Motor neuron (in vitro differentiated cells): ENCODE data around the gene DPH5. TPM values are rescaled to one million over a fixed set of nuclear protein-coding genes. Genes with fewer than 3 reads are reported as not detected.

Experiments
- ATAC-seq, 8 experiments: fragments of 200-7000 bp; cut with Tn5 transposase; replicated peaks in 6 of 8; 2 replicates each; pipeline ENCODE4 v1.8.0; 2021; ENCODE audit warnings: mild to moderate bottlenecking in 8 of 8, moderate library complexity in 8 of 8
- H3K27ac ChIP-seq, 2 donors: fragments of 250-450 bp; sonication (Bioruptor Pico); 2 replicates each; pipeline ENCODE4 v1.9.0; 2021; ENCODE audit warnings: antibody characterized with exemption in 2 of 2, mild to moderate bottlenecking in 2 of 2, moderate library complexity in 1 of 2
- H3K4me1 ChIP-seq, 2 donors: fragments of 250-450 bp; sonication (Bioruptor Pico); replicated peaks in 1 of 2; 2 replicates each; pipeline ENCODE4 v1.6.1; 2021; ENCODE audit warnings: antibody characterized with exemption in 2 of 2, mild to moderate bottlenecking in 2 of 2, moderate library complexity in 1 of 2
- H3K4me3 ChIP-seq, 5 donors: fragments of 250-450 bp; sonication (Bioruptor Pico); 2 replicates each; pipeline ENCODE4 v1.9.0; 2021; ENCODE audit warnings: antibody characterized with exemption in 5 of 5, mild to moderate bottlenecking in 5 of 5, moderate library complexity in 4 of 5
- WGBS, 10 experiments: fragments of 450-650 bp; shearing (Covaris generic); methylation state at CpG; one replicate each; pipeline ENCODE4 v1.0.0; 2022; 5-methylcytosine and 5-hydroxymethylcytosine counted together
- in situ Hi-C, 9 experiments: fragments of 400-800 bp; cut with MboI; loops; one replicate each; pipeline ENCODE4 v1.15.0; 2021; ENCODE audit warnings: low sequenced_read_pairs in 9 of 9, low pct_unique_long_range_greater_than_20kb in 2 of 9; ENCODE audit not compliant: unreplicated experiment in 9 of 9
- total RNA-seq, 8 experiments: library from RNA; unstranded; fragments of 300-600 nt; gene quantifications; 2 replicates each; pipeline versions ENCODE4 v1.2.3 to v1.2.4, GENCODE V29; 2022

The DPH5 gene
- total RNA-seq, 8 experiments from 2014 or later, result 34.4 to 90.9 (median 60.2) TPM

DNA sequence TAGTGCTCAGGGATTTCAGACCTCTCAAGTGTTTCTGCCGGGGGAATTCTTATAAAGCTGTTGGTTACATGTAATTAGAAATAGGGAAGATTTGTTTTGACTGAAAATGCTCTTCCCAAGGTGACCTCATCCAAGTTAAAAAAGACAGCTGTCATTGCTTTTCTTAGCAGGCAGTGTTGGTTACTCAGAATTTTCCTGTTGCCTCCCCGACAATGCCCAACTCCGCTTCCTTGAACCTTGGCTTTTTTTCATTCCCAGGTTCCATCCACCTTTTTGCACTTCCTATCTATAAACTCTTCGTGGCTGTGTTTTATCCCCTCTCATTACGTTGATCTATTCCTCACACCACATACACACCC is 825 bp upstream of the DPH5 start:
- WGBS, 10 experiments, result 20 to 69% (median 31%) methylated on average over 2 to 5 of the region's 5 CpGs
- Histone ChIP-seq H3K27ac (peak overlapping the region; percentile 80 to 90), H3K4me3 (peak overlapping the region; percentile 59 to 84 (median 79)), H3K4me1 (peaks cover 3 to 14% of the 10 kb centered on the region in 2 donors)
- ATAC-seq, result no peak
- in situ Hi-C loops, result no loop called here

DNA sequence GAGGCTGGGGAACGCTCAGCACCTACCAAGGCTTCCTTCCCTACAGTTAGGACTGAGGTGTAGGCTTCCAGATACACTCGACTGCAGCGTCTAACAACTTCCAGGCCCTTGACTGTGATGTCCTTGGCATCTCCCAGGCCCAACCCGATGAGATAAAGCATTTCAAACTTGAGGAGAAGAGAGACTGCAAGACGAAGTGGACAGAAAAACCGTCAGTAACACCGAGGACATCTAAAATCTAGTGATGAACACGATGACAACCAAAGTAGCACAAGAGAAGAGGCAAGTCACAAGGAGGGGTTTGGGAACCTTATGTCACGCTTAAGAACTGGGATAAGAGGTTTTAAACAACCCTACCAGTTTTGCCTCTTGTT is 314 bp downstream of the DPH5 start:
- Histone ChIP-seq H3K4me1 (peaks cover 3 to 14% of the 10 kb centered on the region in 2 donors), H3K27ac (peak overlapping the region; percentile 80 to 90), H3K4me3 (peak overlapping the region; percentile 59 to 84 (median 79))
- in situ Hi-C loops, result no loop called here
- WGBS, 10 experiments, result 0 to 5% (median 0%) methylated on average over 2 to 9 of the region's 9 CpGs; no CpG with 5 or more reads in 1 of the 10 experiments
- peak; percentile 8 to 35 (median 30) for ATAC-seq

DNA sequence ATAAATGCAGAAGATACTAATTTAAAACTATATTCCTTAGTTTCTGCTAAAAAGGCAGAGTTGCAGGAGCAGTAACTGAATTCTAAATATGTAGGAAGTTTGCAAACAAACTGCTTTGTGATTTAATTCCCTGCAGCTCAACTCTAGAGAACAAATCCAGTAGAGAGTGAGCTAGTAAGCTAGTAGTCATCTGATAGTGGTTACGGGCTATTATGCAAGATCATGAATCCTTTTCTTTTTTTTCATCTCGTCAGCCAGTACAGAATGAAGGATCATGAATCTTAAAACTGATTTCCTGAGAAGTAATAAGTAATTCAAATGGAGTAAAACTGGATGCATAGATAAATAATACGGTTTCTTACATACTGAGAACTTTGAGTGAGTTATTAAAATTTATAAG is 3.3 kb downstream of the DPH5 start:
- peak in 3 of 8 experiments; percentile 5 to 14 (median 9) for ATAC-seq
- Histone ChIP-seq H3K4me1 (peaks cover 0 to 14% of the 10 kb centered on the region in 2 donors), H3K4me3 (no peak overlapping the region), H3K27ac (no peak overlapping the region)
- in situ Hi-C loops, result loop anchor here in 2 of 9 experiments (25.0 kb wide), 2 partner anchors 215 to 265 kb away; partner anchors contain the start of gene S1PR1 (in 1 of the 2)
- WGBS, 10 experiments, result 0 to 100% (median 69%) methylated on average over 1 to 3 of the region's 3 CpGs

DNA sequence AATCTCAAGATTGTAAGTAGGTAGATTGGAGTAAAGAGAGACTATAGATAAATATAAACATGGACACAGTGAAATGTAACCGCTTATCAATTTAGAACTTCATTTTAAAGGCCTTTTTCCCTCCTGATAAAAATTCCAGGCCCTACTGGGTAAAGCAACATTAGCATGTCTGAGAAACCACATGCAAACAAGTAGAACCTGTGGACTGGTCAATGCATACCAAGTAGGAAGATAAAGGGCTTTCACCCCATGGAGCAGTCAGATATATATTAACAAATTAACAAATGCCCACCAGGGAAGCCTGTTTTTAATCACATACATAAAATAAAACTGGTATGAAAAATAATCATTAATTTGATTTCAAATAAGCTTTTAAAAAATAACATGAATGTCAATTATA is 8.1 kb downstream of the DPH5 start:
- no peak overlapping the region for H3K27ac ChIP-seq
- WGBS, 10 experiments, result 90 to 100% (median 100%) methylated on average over 1 of the region's 1 CpG
- in situ Hi-C loops, result loop anchor here in 2 of 9 experiments (25.0 kb wide), 2 partner anchors 220 to 270 kb away; partner anchors contain the start of gene S1PR1 (in 1 of the 2)
- ATAC-seq, result no peak
- no peaks in the 10 kb centered on the region for H3K4me1 ChIP-seq
- no peak overlapping the region for H3K4me3 ChIP-seq

DNA sequence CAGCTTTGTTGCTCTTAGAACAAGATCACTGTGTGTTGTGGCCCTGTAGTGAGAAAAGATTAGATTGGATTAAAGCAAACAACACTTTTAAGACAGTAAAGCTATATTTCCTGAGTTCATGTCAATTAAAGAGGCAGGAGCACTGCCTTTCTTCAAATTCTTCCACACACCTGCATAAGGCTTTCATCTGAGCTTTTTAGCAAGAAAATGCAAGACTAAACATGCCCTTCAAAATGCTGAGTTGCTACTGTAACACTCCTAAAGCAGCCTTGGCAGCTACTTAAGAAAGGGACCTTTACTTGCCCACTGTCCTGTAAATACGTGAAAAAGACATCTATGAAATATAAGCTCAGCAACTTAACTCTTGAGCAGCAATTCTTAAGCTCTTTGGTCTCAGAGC is 11.8 kb downstream of the DPH5 start:
- in situ Hi-C loops, result loop anchor here in 2 of 9 experiments (25.0 kb wide), 2 partner anchors 224 to 274 kb away; partner anchors contain the start of gene S1PR1 (in 1 of the 2)
- no peak for ATAC-seq

DNA sequence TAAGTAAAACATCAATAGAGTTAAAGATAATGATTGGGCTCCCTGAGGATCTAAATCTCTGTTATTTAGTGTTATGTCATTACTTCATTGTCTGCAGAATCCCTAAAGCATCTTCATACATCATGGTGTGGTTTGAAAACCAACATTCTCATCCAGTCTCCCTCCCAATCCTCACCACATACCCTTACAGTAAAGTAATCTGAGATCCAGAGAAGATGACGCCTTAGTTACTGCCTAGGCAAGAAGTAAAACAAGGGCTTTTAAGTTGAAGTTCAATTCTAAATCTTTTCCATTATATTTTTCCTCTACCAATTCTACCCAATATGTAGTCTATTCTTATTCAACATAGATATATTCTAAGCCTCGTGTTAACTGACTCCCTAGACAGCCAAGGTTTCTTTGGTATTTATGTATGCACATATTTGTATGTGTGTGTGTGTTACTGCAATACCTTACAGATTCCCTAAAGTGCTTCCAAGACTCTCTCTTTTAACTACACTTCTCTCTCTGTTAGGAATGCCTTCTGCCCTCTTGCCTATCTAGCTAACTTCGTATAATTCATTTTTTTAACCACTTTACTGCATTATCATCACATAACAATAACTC is 17.3 kb downstream of the DPH5 start:
- peaks cover 3 to 13% of the 10 kb centered on the region in 2 donors for H3K4me1 ChIP-seq
- ATAC-seq, result peak in 3 of 8 experiments; percentile 58 to 84 (median 80)
- WGBS, 10 experiments, result 48 to 90% (median 72%) methylated on average over 1 to 3 of the region's 3 CpGs; no CpG with 5 or more reads in 1 of the 10 experiments
- no peak overlapping the region for H3K4me3 ChIP-seq
- no peak overlapping the region for H3K27ac ChIP-seq
- in situ Hi-C loops, result loop anchor here in 2 of 9 experiments (25.0 kb wide), 2 partner anchors 229 to 279 kb away; partner anchors contain the start of gene S1PR1 (in 1 of the 2)

More for the DNA sequence above, 11.8 kb downstream of the DPH5 start:
- Histone ChIP-seq H3K4me3 (no peak overlapping the region), H3K27ac (no peak overlapping the region), H3K4me1 (no peaks in the 10 kb centered on the region)
- 80 to 100% (median 100%) methylated on average over 1 of the region's 1 CpG; no CpG with 5 or more reads in 1 of the 10 experiments for WGBS, 10 experiments

DNA sequence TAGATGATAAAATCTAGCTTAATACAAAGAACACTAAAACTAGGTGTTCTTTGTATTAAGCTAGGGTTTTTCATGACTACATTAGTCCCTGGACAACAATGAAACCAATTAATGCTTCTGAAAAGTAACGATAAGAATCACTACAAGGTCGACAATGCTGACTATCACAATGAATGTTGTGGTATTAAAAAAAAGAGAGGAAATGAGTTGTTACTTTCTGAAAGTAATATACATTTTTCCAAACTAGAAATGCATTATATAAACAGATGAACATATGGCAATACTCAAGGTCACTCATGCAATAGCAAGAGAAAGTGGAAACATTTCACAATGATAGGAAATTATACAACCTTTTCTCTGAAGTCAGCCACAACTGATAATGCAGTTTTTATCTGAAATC is 19.0 kb downstream of the DPH5 start:
- no peak for ATAC-seq
- H3K27ac ChIP-seq, result no peak overlapping the region
- WGBS, 10 experiments, result 64 to 100% (median 88%) methylated on average over 1 to 2 of the region's 2 CpGs
- H3K4me1 ChIP-seq, result peaks cover 3 to 14% of the 10 kb centered on the region in 2 donors
- H3K4me3 ChIP-seq, result no peak overlapping the region
- in situ Hi-C loops, result loop anchor here in 2 of 9 experiments (25.0 kb wide), 2 partner anchors 231 to 281 kb away; partner anchors contain the start of gene S1PR1 (in 1 of the 2)

DNA sequence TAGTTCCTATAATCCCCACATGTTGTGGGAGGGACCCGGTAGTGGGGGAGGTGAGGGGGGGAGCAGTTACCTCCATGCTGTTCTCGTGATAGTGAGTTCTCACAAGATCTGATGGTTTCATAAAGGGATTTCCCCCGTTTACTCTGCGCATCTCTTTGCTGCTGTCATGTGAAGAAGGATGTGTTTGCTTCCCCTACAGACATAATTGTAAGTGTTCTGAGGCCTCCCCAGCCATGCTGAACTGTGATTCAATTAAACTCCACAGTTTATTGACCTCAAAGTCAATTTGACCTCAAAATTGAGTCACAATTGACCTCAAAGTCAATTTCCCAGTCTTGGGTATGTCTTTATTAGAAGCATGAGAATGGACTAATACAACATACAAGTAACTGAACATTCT is 19.7 kb downstream of the DPH5 start:
- 76 to 100% (median 90%) methylated on average over 1 to 4 of the region's 4 CpGs; no CpG with 5 or more reads in 4 of the 10 experiments for WGBS, 10 experiments
- in situ Hi-C loops, result loop anchor here in 2 of 9 experiments (25.0 kb wide), 2 partner anchors 231 to 281 kb away; partner anchors contain the start of gene S1PR1 (in 1 of the 2)
- H3K4me3 ChIP-seq, result no peak overlapping the region
- ATAC-seq, result no peak
- peaks cover 3 to 14% of the 10 kb centered on the region in 2 donors for H3K4me1 ChIP-seq
- no peak overlapping the region for H3K27ac ChIP-seq

DNA sequence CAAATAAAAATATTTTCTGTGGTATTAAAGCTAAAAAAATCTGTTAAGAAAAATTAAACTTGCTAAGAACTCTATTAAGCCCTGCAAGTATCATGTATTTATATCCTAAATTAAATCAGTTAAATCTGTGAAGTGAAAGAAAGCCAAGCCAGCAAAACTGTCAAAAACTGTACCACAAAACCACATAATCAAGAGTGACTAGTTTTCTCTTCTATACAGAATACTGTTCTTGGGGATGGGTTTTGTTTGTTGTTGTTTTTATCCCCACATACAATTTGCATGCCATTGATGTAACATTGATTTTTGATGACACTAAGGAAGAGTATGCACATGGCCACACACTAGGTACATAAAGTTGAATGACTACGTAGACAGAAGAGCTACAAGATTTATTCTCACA is 20.4 kb downstream of the DPH5 start:
- WGBS, 10 experiments, result 67 to 100% (median 92%) methylated on average over 1 of the region's 1 CpG; no CpG with 5 or more reads in 3 of the 10 experiments
- in situ Hi-C loops, result loop anchor here in 2 of 9 experiments (25.0 kb wide), 2 partner anchors 232 to 282 kb away; partner anchors contain the start of gene S1PR1 (in 1 of the 2)
- Histone ChIP-seq H3K4me3 (no peak overlapping the region), H3K27ac (no peak overlapping the region), H3K4me1 (peaks cover 3 to 14% of the 10 kb centered on the region in 2 donors)
- ATAC-seq, result no peak

DNA sequence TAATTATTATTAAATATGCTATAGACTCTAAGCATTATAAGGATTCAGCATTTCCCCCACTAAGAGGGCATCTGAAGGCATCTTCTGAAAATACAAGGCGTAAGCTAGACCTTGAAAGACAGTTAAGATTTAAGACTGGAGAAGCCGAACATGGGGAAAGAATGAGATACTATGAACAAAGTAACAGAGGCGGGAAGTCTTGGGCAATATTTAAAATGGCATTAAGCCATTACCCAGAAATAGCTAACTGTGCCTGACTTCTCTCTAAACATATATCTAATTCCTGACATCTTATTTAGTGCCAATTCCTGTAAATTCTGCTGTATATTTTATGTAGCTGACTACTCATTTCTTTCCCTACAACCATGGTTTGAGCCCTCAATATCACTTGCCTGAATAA is 20.9 kb downstream of the DPH5 start:
- no peak overlapping the region for H3K4me3 ChIP-seq
- WGBS, 10 experiments, result 0 to 96% (median 77%) methylated on average over 1 to 3 of the region's 3 CpGs; no CpG with 5 or more reads in 3 of the 10 experiments
- ATAC-seq, result peak in 1 of 8 experiments; percentile 41
- H3K27ac ChIP-seq, result no peak overlapping the region
- peaks cover 3 to 14% of the 10 kb centered on the region in 2 donors for H3K4me1 ChIP-seq
- in situ Hi-C loops, result loop anchor here in 2 of 9 experiments (25.0 kb wide), 2 partner anchors 233 to 283 kb away; partner anchors contain the start of gene S1PR1 (in 1 of the 2)

DNA sequence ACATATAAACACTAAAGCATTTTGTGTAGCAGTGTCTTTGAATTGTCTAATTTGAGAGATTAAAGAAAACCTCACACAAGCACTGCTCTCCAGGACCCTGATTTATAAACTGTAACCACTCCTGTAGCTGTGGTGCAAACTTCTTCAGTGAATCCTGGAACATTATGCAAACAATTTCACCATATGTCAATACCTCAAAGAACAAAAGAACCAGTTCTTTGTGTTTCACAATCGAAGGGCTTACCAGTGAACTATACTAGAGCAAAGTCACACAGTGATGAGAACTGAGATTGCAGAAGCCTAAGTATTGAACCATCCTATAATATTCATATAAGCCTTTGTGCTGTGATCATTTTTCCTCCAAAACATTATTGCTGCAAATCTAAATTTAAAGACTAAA is 21.5 kb downstream of the DPH5 start:
- peak; percentile 28 to 86 (median 50) for ATAC-seq

DNA sequence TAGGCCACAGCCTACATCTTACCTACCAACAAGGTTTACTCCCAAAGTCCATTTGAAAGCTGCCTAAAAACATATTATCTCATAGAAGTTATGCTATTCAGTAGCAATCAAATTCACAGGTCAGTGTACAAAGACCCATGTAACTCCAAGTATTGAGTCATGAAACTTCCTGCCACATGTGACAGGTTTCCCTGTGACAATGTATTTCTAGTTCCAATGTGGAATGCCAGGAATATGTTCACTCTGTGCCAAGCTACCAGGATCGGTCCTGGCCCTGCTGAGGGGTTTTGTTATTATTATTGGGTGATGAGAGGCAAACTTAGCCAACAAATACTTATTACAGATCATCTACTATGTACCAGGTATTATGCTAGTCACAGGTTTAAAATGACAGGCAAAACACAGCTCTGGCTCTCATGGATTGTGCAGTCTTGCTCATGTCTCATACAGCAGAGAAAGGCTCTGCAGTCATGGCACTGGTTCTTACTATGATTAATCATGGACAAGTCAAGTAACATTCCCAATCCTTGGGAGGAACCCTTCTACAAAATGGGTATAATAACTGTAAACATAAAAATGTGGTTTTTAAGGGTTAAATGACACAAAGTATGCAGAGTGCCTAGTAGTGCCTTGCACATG is 22.5 kb downstream of the DPH5 start:
- Histone ChIP-seq H3K4me3 (no peak overlapping the region), H3K4me1 (peaks cover 3 to 14% of the 10 kb centered on the region in 2 donors), H3K27ac (no peak overlapping the region)
- in situ Hi-C loops, result loop anchor here in 2 of 9 experiments (25.0 kb wide), 2 partner anchors 234 to 284 kb away; partner anchors contain the start of gene S1PR1 (in 1 of the 2)
- ATAC-seq, result no peak
- 14 to 100% (median 82%) methylated on average over 1 of the region's 1 CpG; no CpG with 5 or more reads in 4 of the 10 experiments for WGBS, 10 experiments

More for the DNA sequence above, 21.5 kb downstream of the DPH5 start:
- Histone ChIP-seq H3K4me3 (no peak overlapping the region), H3K27ac (no peak overlapping the region), H3K4me1 (peaks cover 3 to 14% of the 10 kb centered on the region in 2 donors)
- WGBS, 10 experiments, result 0 to 60% (median 29%) methylated on average over 1 of the region's 1 CpG; no CpG with 5 or more reads in 1 of the 10 experiments
- in situ Hi-C loops, result loop anchor here in 2 of 9 experiments (25.0 kb wide), 2 partner anchors 233 to 283 kb away; partner anchors contain the start of gene S1PR1 (in 1 of the 2)
